Tibial nerve (tissue), 4 donors: ENCODE data around the gene ZNF813.

Experiments
- CTCF ChIP-seq, 5 experiments: fragments of 200-600 bp in 3 of 5; fragments of 450-650 bp in 2 of 5; sonication (generic) in 3 of 5; IDR thresholded peaks; one replicate each; pipeline ENCODE4 v1.5.1; 2016 to 2019; ENCODE audit warnings: antibody characterized with exemption in 5 of 5, mild to moderate bottlenecking in 3 of 5, moderate library complexity in 2 of 5
- EP300 ChIP-seq, 2 donors: sonication (generic); formaldehyde crosslinking; IDR thresholded peaks; one replicate each; pipeline ENCODE4 v1.6.1; 2017; ENCODE audit warnings: antibody characterized with exemption in 2 of 2, mild to moderate bottlenecking in 1 of 2

GRCh38 chr19:53455828-53456227 is 11.7 kb upstream of the ZNF813 start:
- TF ChIP-seq CTCF (IDR thresholded peaks at IDR 0.05) = no peak
- TF ChIP-seq EP300 (IDR thresholded peaks at IDR 0.05) = no peak
